Trophoblast cell (in vitro differentiated cells and primary cell): ENCODE results near the gene EXOC4.
A peak's percentile ranks its signal among the peaks of the same experiment; 100 is the strongest.

Source experiments
- DNase-seq, 2 donors: peaks; one replicate each; pipeline ENCODE4 v3.0.0-alpha.2; 2016
- H2AFZ ChIP-seq: 2 replicates; pipeline ENCODE4 v1.6.1; 2013; ENCODE audit warnings: low read length, moderate library complexity, mild to moderate bottlenecking; ENCODE audit not compliant: insufficient read depth, poor library complexity
- H2AK5ac ChIP-seq: 2 replicates; pipeline ENCODE4 v1.6.1; 2013; ENCODE audit warnings: mild to moderate bottlenecking, low read length
- H2BK120ac ChIP-seq: 2 replicates; pipeline ENCODE4 v1.6.1; 2013; ENCODE audit warnings: low read length, mild to moderate bottlenecking, moderate library complexity; ENCODE audit not compliant: insufficient read depth, poor library complexity
- H2BK12ac ChIP-seq: 2 replicates; pipeline ENCODE4 v1.6.1; 2013; ENCODE audit warnings: mild to moderate bottlenecking, low read length, moderate library complexity
- H2BK5ac ChIP-seq: 2 replicates; pipeline ENCODE4 v1.6.1; 2013; ENCODE audit warnings: low read length, low read depth, moderate library complexity, mild to moderate bottlenecking; ENCODE audit not compliant: poor library complexity
- H3K14ac ChIP-seq: 2 replicates; pipeline ENCODE4 v1.6.1; 2013; ENCODE audit warnings: mild to moderate bottlenecking, low read length
- H3K18ac ChIP-seq: 2 replicates; pipeline ENCODE4 v1.6.1; 2013; ENCODE audit warnings: mild to moderate bottlenecking, low read length
- H3K23ac ChIP-seq: 2 replicates; pipeline ENCODE4 v1.6.1; 2013; ENCODE audit warnings: low read length
- H3K27ac ChIP-seq: 2 replicates; pipeline ENCODE4 v1.5.1; 2013; ENCODE audit warnings: low read depth, mild to moderate bottlenecking, inconsistent platforms, low read length, moderate library complexity
- H3K27me3 ChIP-seq: 2 replicates; pipeline ENCODE4 v1.6.1; 2013; ENCODE audit warnings: inconsistent platforms, mild to moderate bottlenecking, low read length, moderate library complexity; ENCODE audit not compliant: insufficient read depth
- H3K36me3 ChIP-seq, 2 experiments: 1 replicate in 1 of 2; 2 replicates in 1 of 2; pipeline ENCODE4 v1.6.1; 2013; ENCODE audit warnings: low read length in 2 of 2, mild to moderate bottlenecking in 2 of 2, moderate library complexity in 1 of 2; ENCODE audit not compliant: insufficient read depth in 2 of 2, control insufficient read depth in 1 of 2
- H3K4ac ChIP-seq: 2 replicates; pipeline ENCODE4 v1.6.1; 2013; ENCODE audit warnings: low read depth, mild to moderate bottlenecking, low read length, moderate library complexity
- H3K4me1 ChIP-seq, 2 experiments: 1 replicate in 1 of 2; 2 replicates in 1 of 2; pipeline ENCODE4 v1.6.1; 2013; ENCODE audit warnings: low read length in 2 of 2, mild to moderate bottlenecking in 2 of 2, moderate library complexity in 1 of 2; ENCODE audit not compliant: insufficient read depth in 2 of 2, control insufficient read depth in 1 of 2
- H3K4me2 ChIP-seq: 2 replicates; pipeline ENCODE4 v1.6.1; 2013; ENCODE audit warnings: inconsistent platforms, mild to moderate bottlenecking, low read length, moderate library complexity
- H3K4me3 ChIP-seq: 2 replicates; pipeline ENCODE4 v1.5.1; 2013; ENCODE audit warnings: mild to moderate bottlenecking, low read depth, low read length, inconsistent platforms
- H3K79me1 ChIP-seq: one replicate; pipeline ENCODE4 v1.6.1; 2013; ENCODE audit warnings: low read length
- H3K79me2 ChIP-seq: 2 replicates; pipeline ENCODE4 v1.6.1; 2013; ENCODE audit warnings: low read length, mild to moderate bottlenecking; ENCODE audit not compliant: control insufficient read depth, insufficient read depth, poor library complexity
- H3K9ac ChIP-seq: 2 replicates; pipeline ENCODE4 v1.6.1; 2013; ENCODE audit warnings: mild to moderate bottlenecking, low read length
- H3K9me3 ChIP-seq: 2 replicates; pipeline ENCODE4 v1.6.1; 2013; ENCODE audit warnings: low read depth, mild to moderate bottlenecking, control low read depth, inconsistent platforms, low read length; ENCODE audit not compliant: insufficient read depth
- H4K12ac ChIP-seq: 2 replicates; pipeline ENCODE4 v1.6.1; 2013; ENCODE audit warnings: low read depth, mild to moderate bottlenecking, low read length, moderate library complexity
- H4K8ac ChIP-seq: 2 replicates; pipeline ENCODE4 v1.6.1; 2013; ENCODE audit warnings: low read depth, mild to moderate bottlenecking, low read length, moderate library complexity
- H4K91ac ChIP-seq: one replicate; pipeline ENCODE4 v1.6.1; 2013; ENCODE audit warnings: low read depth, mild to moderate bottlenecking, low read length, moderate library complexity
- WGBS: extraction: QIAGEN DNeasy Blood & Tissue Kit; methylation state at CpG from one replicate; pipeline ENCODE4 v1.1.7; 2013; ENCODE audit warnings: missing lambda C conversion rate; ENCODE audit not compliant: insufficient read length, insufficient coverage; ENCODE audit errors: extremely low coverage; 5-methylcytosine and 5-hydroxymethylcytosine counted together

The EXOC4 gene

GRCh38 chr7:133748443-133749407 lies 495.8 kb downstream of the EXOC4 start:
- Histone ChIP-seq H3K79me2 (no peaks in the 10 kb centered on the region), H3K27ac (no peak overlapping the region), H3K9ac (no peak overlapping the region), H3K27me3 (no peaks in the 10 kb centered on the region), H2BK5ac (no peak overlapping the region), H3K18ac (no peak overlapping the region), H4K91ac (no peak overlapping the region), H4K12ac (no peak overlapping the region), H3K4me3 (no peak overlapping the region), H3K36me3 (no peaks in the 10 kb centered on the region), H3K14ac (no peak overlapping the region), H4K8ac (no peak overlapping the region), H2AFZ (no peak overlapping the region), H3K9me3 (no peaks in the 10 kb centered on the region), H2BK120ac (no peak overlapping the region), H3K4me2 (no peak overlapping the region), H3K79me1 (peaks cover 2% of the 10 kb centered on the region), H3K23ac (no peak overlapping the region), H3K4ac (no peak overlapping the region), H3K4me1 (peaks cover 2 to 11% of the 10 kb centered on the region in 2 experiments), H2BK12ac (no peak overlapping the region), H2AK5ac (no peak overlapping the region)
- DNase-seq: no peak
- WGBS: no CpG with 5 or more reads among the region's 4 CpGs

- Histone ChIP-seq H3K36me3 (no peaks in the 10 kb centered on the region), H2AFZ (no peak overlapping the region), H3K27ac (no peak overlapping the region), H3K4me2 (no peak overlapping the region), H2BK120ac (no peak overlapping the region), H3K4me3 (no peak overlapping the region), H4K8ac (no peak overlapping the region), H3K79me1 (peaks cover 2% of the 10 kb centered on the region), H2BK12ac (no peak overlapping the region), H2BK5ac (no peak overlapping the region), H4K12ac (no peak overlapping the region), H3K14ac (no peak overlapping the region), H4K91ac (no peak overlapping the region), H3K23ac (no peak overlapping the region), H3K27me3 (no peaks in the 10 kb centered on the region), H3K9ac (no peak overlapping the region), H2AK5ac (no peak overlapping the region), H3K9me3 (no peaks in the 10 kb centered on the region), H3K79me2 (no peaks in the 10 kb centered on the region), H3K4me1 (peaks cover 2 to 11% of the 10 kb centered on the region in 2 experiments), H3K4ac (no peak overlapping the region), H3K18ac (no peak overlapping the region)
- DNase-seq: no peak
- no CpG with 5 or more reads among the region's 3 CpGs for WGBS
Measured at GRCh38 chr7:133750287-133750686, 497.4 kb downstream of the EXOC4 start.

- no peak overlapping the region for H3K4me3 ChIP-seq
- DNase-seq: no peak
Measured at GRCh38 chr7:133751079-133751478, 498.2 kb downstream of the EXOC4 start.

GRCh38 chr7:133753513-133753912 lies 500.6 kb downstream of the EXOC4 start:
- Histone ChIP-seq H3K9ac (no peak overlapping the region), H4K91ac (no peak overlapping the region), H3K27me3 (no peaks in the 10 kb centered on the region), H3K4ac (no peak overlapping the region), H3K4me2 (no peak overlapping the region), H2BK120ac (no peak overlapping the region), H3K27ac (no peak overlapping the region), H3K4me3 (no peak overlapping the region), H3K23ac (no peak overlapping the region), H3K18ac (no peak overlapping the region), H2AFZ (no peak overlapping the region), H4K12ac (no peak overlapping the region), H4K8ac (no peak overlapping the region), H3K79me1 (no peaks in the 10 kb centered on the region), H3K14ac (no peak overlapping the region), H2AK5ac (no peak overlapping the region), H2BK12ac (no peak overlapping the region), H3K4me1 (peaks cover 0 to 5% of the 10 kb centered on the region in 2 experiments), H3K9me3 (no peaks in the 10 kb centered on the region), H2BK5ac (no peak overlapping the region), H3K36me3 (no peaks in the 10 kb centered on the region), H3K79me2 (no peaks in the 10 kb centered on the region)
- no CpG with 5 or more reads among the region's 5 CpGs for WGBS
- peak; percentile 36 to 76 for DNase-seq

More at GRCh38 chr7:133751079-133751478, 498.2 kb downstream of the EXOC4 start:
- Histone ChIP-seq H4K91ac (no peak overlapping the region), H3K9ac (no peak overlapping the region), H4K12ac (no peak overlapping the region), H3K4ac (no peak overlapping the region), H3K4me1 (peaks cover 2 to 11% of the 10 kb centered on the region in 2 experiments), H3K79me1 (peaks cover 2% of the 10 kb centered on the region), H3K4me2 (no peak overlapping the region), H4K8ac (no peak overlapping the region), H3K9me3 (no peaks in the 10 kb centered on the region), H3K18ac (no peak overlapping the region), H3K36me3 (no peaks in the 10 kb centered on the region), H3K23ac (no peak overlapping the region), H2BK12ac (no peak overlapping the region), H3K14ac (no peak overlapping the region), H2BK120ac (no peak overlapping the region), H2AFZ (no peak overlapping the region), H2AK5ac (no peak overlapping the region), H3K27ac (no peak overlapping the region), H3K79me2 (no peaks in the 10 kb centered on the region), H3K27me3 (no peaks in the 10 kb centered on the region), H2BK5ac (no peak overlapping the region)
